SK-MEL-5 (cell line): ENCODE data around the gene FAM89B. TPM values are rescaled to one million over a fixed set of nuclear protein-coding genes. Genes with fewer than 3 reads are reported as not detected.
"Not testable (repeated sequence)": the region's sequence is repeated elsewhere in the genome, so short reads cannot be mapped to it uniquely, and the experiment has no call there.

Experiments used
- DNase-seq: peaks from one replicate; pipeline ENCODE4 v3.0.0-alpha.2; 2016; ENCODE audit warnings: low read depth, low spot score
- in situ Hi-C: cut with HindIII; loops from 2 replicates; pipeline ENCODE4 v1.10.0; 2016; ENCODE audit warnings: low sequenced_read_pairs, high pct_unique_total_duplicates, low pct_unique_long_range_greater_than_20kb
- polyA plus RNA-seq, 2 experiments: library from polyadenylated mRNA; depleted of rRNA; stranded (reverse); fragments of >200 nt; gene quantifications; 2 replicates each; pipeline ENCODE4 v1.2.3, GENCODE V29; 2015
- total RNA-seq: library from RNA; depleted of rRNA; stranded (reverse); fragments of >200 nt; shearing (Covaris generic); gene quantifications from 2 replicates; pipeline ENCODE4 v1.2.3, GENCODE V29; 2014; rRNA removed

FAM89B gene
- 12.2 and 13.2 TPM in 2 replicates for total RNA-seq
- 26.8 and 35.8 TPM in 2 replicates for polyA plus RNA-seq (2015; cell fraction: cytosol; rRNA removed)
- polyA plus RNA-seq (2015; cell fraction: nucleus; rRNA removed), result 24.1 and 31.4 TPM in 2 replicates

DNA sequence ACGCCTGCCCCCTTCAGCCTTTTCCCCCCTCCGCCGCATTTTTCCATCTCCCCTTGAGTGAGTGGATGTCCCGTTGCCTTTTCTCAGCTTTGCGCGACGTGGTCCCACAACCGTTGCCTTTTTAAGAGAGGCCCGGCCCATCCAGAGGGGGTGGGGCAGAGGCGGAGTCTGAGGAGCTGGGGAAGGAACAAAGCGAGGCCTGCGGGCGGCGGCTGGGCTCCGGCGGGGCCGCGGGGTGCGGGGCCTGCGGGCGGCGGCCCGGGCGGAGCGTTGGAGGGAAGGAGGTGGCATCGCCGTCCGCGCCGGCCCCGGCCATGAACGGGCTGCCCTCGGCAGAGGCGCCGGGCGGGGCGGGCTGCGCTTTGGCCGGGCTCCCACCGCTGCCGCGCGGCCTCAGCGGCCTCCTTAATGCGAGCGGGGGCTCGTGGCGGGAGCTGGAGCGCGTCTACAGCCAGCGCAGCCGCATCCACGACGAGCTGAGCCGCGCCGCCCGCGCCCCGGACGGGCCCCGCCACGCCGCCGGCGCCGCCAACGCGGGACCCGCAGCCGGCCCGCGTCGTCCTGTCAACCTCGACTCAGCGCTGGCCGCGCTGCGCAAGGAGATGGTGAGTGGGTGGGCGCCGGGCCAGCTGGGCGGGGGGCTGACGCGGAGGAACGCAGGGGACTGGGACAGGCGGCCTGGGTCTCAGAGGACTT, at the start of gene FAM89B:
Gene FAM89B, plus strand, starts transcription at position 183 of the 696 bp plus-strand sequence. Its CDS starts 132 bp downstream, at position 315.
- DNase-seq, result peak; percentile 76
- in situ Hi-C loops, result no loop called here

GRCh38 chr11:65522718-65523630, 49.4 kb upstream of the FAM89B start:
- DNase-seq, in situ Hi-C loops: not testable (repeated sequence)

GRCh38 chr11:65523631-65523968, 48.7 kb upstream of the FAM89B start:
- DNase-seq, in situ Hi-C loops: not testable (repeated sequence)

GRCh38 chr11:65524014-65524740, 48.2 kb upstream of the FAM89B start:
- in situ Hi-C loops, result no loop called here
- peak; percentile 6 for DNase-seq

- DNase-seq, result peak; percentile 58
- in situ Hi-C loops, result no loop called here
Observed at GRCh38 chr11:65524741-65525545, 47.4 kb upstream of the FAM89B start, which contains the start of gene SCYL1. Gene SCYL1, plus strand, starts transcription at chr11:65525083. Its CDS starts 71 bp downstream, at chr11:65525154.

DNA sequence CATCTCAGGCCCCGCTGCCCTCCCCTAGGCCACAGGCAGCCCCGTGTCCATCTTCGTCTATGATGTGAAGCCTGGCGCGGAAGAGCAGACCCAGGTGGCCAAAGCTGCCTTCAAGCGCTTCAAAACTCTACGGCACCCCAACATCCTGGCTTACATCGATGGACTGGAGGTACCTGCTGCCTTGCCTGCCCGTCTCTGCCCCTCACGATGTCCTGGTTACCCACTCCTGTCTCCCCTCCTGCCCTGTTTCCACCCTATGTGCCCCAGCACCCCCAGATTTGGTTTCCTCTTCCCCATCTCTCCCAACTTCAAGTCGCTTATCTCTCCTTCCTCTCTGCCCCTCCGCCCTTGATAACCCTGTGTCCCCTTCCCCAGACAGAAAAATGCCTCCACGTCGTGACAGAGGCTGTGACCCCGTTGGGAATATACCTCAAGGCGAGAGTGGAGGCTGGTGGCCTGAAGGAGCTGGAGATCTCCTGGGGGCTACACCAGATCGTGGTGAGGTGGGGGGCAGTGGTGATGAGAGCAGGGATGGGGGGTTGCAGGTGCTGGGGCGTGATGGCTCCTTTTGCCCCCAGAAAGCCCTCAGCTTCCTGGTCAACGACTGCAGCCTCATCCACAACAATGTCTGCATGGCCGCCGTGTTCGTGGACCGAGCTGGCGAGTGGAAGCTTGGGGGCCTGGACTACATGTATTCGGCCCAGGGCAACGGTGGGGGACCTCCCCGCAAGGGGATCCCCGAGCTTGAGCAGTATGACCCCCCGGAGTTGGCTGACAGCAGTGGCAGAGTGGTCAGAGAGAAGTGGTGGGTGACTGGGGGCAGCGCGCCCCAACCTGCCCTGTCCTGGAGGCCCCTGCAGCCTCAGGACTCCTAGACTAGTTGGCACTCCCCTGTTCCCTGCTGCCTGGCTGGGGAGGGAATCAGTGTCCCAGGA, 46.5 kb upstream of the FAM89B start:
- DNase-seq, result no peak
- in situ Hi-C loops, result no loop called here

- DNase-seq, result no peak
- in situ Hi-C loops, result no loop called here
Observed at GRCh38 chr11:65526744-65527143, 45.6 kb upstream of the FAM89B start.

GRCh38 chr11:65528819-65529350, 43.5 kb upstream of the FAM89B start:
- no peak for DNase-seq
- in situ Hi-C loops, result no loop called here

DNA sequence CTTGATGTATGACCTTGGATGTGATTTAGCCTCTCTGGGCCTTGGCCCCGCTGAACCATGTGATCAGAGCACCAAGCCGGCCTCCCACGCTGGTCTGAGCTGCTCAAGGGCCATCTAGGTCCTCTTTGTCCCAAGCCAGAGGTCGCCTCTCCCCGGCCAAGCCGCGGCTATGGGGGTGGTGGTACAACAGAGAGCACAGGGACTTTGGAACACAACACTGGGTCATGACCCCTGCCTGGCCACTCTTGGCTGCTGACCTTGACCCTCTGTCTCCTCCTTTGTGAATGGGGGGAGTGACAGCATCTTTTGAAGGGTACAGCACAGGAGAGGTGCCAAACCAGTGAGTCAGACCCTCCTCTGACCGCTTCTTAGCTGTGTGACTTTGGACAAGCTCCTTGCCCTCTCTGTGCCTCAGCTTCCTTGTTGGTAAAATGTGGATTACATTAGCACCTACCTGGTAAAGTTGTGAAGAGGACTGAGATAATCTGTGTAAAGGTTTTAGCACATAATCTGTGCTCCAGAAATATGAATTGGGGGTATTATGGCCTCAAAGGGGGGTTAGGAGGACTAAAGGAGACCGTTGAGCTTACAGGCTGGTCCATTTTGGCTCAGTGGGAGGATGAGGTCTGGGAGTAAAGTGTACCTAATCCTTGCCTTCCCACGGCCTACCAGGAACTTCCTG, 42.7 kb upstream of the FAM89B start:
- DNase-seq, result no peak
- in situ Hi-C loops, result no loop called here

GRCh38 chr11:65530157-65530496, 42.2 kb upstream of the FAM89B start:
- DNase-seq, result peak; percentile 26
- in situ Hi-C loops, result no loop called here

GRCh38 chr11:65532388-65533064, 39.8 kb upstream of the FAM89B start:
- no peak for DNase-seq
- in situ Hi-C loops, result no loop called here

- no peak for DNase-seq
- in situ Hi-C loops, result no loop called here
Observed at GRCh38 chr11:65535102-65535501, 37.2 kb upstream of the FAM89B start.

DNA sequence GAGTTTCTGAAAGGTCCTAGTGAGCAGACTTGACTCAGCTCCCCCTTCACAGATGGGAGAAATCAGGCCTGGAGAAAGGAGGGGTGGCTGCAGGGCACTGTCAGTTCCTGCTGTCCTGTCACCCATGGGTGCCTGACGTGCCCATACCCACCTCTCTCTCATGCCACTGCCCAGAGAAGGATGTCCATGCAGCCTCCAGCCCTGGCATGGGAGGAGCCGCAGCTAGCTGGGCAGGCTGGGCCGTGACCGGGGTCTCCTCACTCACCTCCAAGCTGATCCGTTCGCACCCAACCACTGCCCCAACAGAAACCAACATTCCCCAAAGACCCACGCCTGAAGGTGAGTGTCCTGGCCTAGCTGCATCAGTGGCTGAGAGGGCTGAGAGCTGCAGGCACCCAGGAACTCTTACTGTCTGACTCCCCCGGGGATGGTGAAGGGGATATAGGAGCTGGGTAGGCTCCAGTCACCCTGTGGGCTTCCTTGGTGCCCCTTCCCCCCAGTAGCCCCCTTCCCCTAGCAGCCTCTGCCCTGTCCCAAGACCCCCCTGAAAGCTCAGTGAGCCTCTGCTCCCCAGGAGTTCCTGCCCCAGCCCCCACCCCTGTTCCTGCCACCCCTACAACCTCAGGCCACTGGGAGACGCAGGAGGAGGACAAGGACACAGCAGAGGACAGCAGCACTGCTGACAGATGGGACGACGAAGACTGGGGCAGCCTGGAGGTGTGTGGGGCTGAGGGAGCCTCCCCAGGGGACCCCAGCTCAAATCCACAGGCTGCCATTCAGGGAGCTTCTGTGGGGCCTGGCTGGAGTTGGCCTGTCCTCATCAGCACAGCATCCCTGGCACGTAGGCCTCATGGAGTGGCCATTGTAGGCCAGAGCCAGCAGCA, 35.7 kb upstream of the FAM89B start:
- in situ Hi-C loops, result no loop called here
- DNase-seq, result no peak

GRCh38 chr11:65537296-65537597, 35.1 kb upstream of the FAM89B start:
- no peak for DNase-seq
- in situ Hi-C loops, result no loop called here
